Thyroid gland (tissue), 4 donors: Measurements from ENCODE around the gene OR4M1.

Experiments
- POLR2A ChIP-seq, 2 donors: fragments of 450-650 bp; IDR thresholded peaks; one replicate each; pipeline ENCODE4 v1.6.1; 2017; ENCODE audit warnings: antibody characterized with exemption in 2 of 2, mild to moderate bottlenecking in 2 of 2, moderate library complexity in 1 of 2
- TF ChIP-seq, protein P1 (sequence below), 6 experiments: fragments of 200-600 bp in 3 of 6; fragments of 450-650 bp in 3 of 6; sonication (generic) in 3 of 6; IDR thresholded peaks; one replicate each; pipeline ENCODE4 v1.5.1; 2016 to 2019; ENCODE audit warnings: antibody characterized with exemption in 6 of 6, mild to moderate bottlenecking in 2 of 6, inconsistent platforms in 1 of 6, moderate library complexity in 1 of 6

DNA sequence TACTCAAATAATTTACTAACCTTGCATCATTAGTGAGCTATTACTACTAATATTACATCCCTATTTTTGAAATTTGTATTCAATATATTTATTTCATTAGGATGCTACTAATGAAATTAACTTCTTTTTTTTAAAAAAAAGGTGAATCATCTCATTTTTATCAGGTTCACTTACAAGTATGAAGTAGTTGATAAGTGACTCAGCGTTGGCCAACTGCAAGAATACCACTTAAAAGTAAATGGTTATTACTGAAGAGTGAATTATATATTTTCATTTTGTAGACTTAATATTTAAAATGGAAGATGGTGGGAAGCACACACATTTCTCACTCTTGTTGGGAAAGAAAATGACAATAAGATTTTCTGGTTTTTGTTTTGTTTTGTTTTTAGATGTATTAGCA, 49.9 kb downstream of the OR4M1 start:
- TF ChIP-seq, protein P1, sequence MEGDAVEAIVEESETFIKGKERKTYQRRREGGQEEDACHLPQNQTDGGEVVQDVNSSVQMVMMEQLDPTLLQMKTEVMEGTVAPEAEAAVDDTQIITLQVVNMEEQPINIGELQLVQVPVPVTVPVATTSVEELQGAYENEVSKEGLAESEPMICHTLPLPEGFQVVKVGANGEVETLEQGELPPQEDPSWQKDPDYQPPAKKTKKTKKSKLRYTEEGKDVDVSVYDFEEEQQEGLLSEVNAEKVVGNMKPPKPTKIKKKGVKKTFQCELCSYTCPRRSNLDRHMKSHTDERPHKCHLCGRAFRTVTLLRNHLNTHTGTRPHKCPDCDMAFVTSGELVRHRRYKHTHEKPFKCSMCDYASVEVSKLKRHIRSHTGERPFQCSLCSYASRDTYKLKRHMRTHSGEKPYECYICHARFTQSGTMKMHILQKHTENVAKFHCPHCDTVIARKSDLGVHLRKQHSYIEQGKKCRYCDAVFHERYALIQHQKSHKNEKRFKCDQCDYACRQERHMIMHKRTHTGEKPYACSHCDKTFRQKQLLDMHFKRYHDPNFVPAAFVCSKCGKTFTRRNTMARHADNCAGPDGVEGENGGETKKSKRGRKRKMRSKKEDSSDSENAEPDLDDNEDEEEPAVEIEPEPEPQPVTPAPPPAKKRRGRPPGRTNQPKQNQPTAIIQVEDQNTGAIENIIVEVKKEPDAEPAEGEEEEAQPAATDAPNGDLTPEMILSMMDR (IDR thresholded peaks at IDR 0.05): no peak
- no peak for TF ChIP-seq POLR2A (IDR thresholded peaks at IDR 0.05)
